HG03469 (cell line): ENCODE measurements around the gene KRTAP2-2.

Experiments used
- ATAC-seq: cut with Tn5 transposase; IDR thresholded peaks from one replicate; pipeline ENCODE4 v1.9.1; 2021; ENCODE audit warnings: mild to moderate bottlenecking, moderate library complexity, moderate number of reproducible peaks; ENCODE audit not compliant: unreplicated experiment

KRTAP2-2 gene

GRCh38 chr17:41026715-41027471 lies 28.1 kb downstream of the KRTAP2-2 start, which contains the start of gene KRTAP1-5:
TSS of gene KRTAP1-5 (minus strand) at chr17:41027208. CDS start at chr17:41027155, 53 bp downstream.
- no peak for ATAC-seq

GRCh38 chr17:41024697-41025096 lies 30.3 kb downstream of the KRTAP2-2 start:
- ATAC-seq, result no peak

GRCh38 chr17:41020336-41020735 lies 34.7 kb downstream of the KRTAP2-2 start:
- no peak for ATAC-seq

GRCh38 chr17:41019415-41019814 lies 35.6 kb downstream of the KRTAP2-2 start:
- ATAC-seq, result no peak

GRCh38 chr17:41018541-41018940 lies 36.5 kb downstream of the KRTAP2-2 start:
- no peak for ATAC-seq

GRCh38 chr17:41016578-41017215 lies 38.3 kb downstream of the KRTAP2-2 start:
- ATAC-seq, result no peak

- ATAC-seq, result no peak
These were observed 39.6 kb downstream of the KRTAP2-2 start for GRCh38 chr17:41015454-41015853.

GRCh38 chr17:41013606-41014005 lies 41.4 kb downstream of the KRTAP2-2 start:
- no peak for ATAC-seq

- ATAC-seq, result no peak
These were observed 41.8 kb downstream of the KRTAP2-2 start for GRCh38 chr17:41013181-41013580.

GRCh38 chr17:41012326-41013120 lies 42.5 kb downstream of the KRTAP2-2 start:
- ATAC-seq, result no peak

- no peak for ATAC-seq
These were observed 44.6 kb downstream of the KRTAP2-2 start for GRCh38 chr17:41010441-41010840.

- ATAC-seq, result no peak
These were observed 45.1 kb downstream of the KRTAP2-2 start for GRCh38 chr17:41009936-41010335.

GRCh38 chr17:41009301-41009760 lies 45.7 kb downstream of the KRTAP2-2 start:
- no peak for ATAC-seq

- ATAC-seq, result no peak
These were observed 46.2 kb downstream of the KRTAP2-2 start, which contains the start of gene KRTAP3-1 for GRCh38 chr17:41008811-41009210. TSS of gene KRTAP3-1 (minus strand) at chr17:41009128. CDS start at chr17:41009074, 54 bp downstream.
